Myocyte (in vitro differentiated cells): ENCODE data around the gene ANXA5. TPM values are rescaled to one million over a fixed set of nuclear protein-coding genes. Genes with fewer than 3 reads are reported as not detected.
"Not testable (repeated sequence)": the region's sequence is repeated elsewhere in the genome, so short reads cannot be mapped to it uniquely, and the experiment has no call there.

Experiments used
- DNase-seq: peaks from one replicate; pipeline ENCODE4 v3.0.0-alpha.2; 2012; ENCODE audit warnings: low read depth
- polyA plus RNA-seq: library from polyadenylated mRNA; unstranded; fragments of >200 nt; gene quantifications from one replicate; pipeline ENCODE4 v1.2.1, GENCODE V29; 2012; ENCODE audit warnings: missing spikeins
- total RNA-seq: library from RNA; depleted of rRNA; stranded (reverse); fragments of >200 nt; gene quantifications from 2 replicates; pipeline ENCODE4 v1.2.3, GENCODE V29; 2014

The ANXA5 gene
- 444 and 546 TPM in 2 replicates for total RNA-seq
- polyA plus RNA-seq: 998 TPM

GRCh38 chr4:121696581-121697461, at the start of gene ANXA5:
ANXA5 (minus strand) TSS chr4:121696980; CDS start chr4:121696589, 391 bp downstream.
- DNase-seq: peak; percentile 95

DNA sequence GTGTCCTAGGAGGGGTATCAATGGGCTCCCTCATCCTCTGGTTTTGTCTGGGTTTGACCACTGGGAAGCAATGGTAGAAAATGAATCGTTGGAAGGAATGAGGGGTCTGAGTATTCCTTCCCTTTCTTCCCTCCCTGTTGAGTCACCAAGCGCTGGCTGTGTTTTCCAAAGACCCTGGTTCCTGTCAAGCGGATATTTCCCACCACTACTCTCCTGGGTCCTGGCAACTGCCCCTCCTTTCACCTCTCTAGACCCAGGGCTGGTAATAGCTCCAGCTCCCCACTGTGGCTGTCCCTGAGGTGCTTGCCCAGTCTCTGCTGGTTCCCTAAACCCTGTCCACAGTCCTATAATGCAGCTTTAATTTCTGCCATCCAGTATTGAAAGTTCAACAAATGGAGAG, 46.0 kb upstream of the ANXA5 start:
- DNase-seq: no peak

GRCh38 chr4:121741751-121742150, 45.0 kb upstream of the ANXA5 start:
- DNase-seq: no peak

- no peak for DNase-seq
These were observed 44.1 kb upstream of the ANXA5 start for GRCh38 chr4:121740796-121741409.

DNA sequence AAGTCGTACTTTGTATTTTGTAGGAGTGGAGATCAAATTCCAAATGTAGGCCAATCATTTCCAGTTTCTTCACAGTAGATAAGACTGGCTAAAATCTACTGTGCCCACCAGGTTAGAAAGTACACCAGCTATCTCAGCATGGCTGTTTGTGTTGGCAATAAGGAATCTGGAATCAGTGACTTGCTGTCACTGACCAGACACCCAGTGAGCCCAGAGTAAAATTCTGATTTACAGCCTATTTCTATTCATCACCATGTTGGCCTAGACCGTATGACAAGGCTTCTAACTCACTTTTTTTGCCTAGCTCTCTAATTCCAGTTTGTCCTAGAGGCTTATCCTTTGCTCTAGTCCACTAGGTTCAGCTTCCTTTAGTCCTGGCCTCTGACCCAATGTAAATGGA, 42.8 kb upstream of the ANXA5 start:
- DNase-seq: no peak

- peak; percentile 86 for DNase-seq
These were observed 42.2 kb upstream of the ANXA5 start for GRCh38 chr4:121738780-121739535.

GRCh38 chr4:121737846-121738554, 41.2 kb upstream of the ANXA5 start:
- no peak for DNase-seq

DNA sequence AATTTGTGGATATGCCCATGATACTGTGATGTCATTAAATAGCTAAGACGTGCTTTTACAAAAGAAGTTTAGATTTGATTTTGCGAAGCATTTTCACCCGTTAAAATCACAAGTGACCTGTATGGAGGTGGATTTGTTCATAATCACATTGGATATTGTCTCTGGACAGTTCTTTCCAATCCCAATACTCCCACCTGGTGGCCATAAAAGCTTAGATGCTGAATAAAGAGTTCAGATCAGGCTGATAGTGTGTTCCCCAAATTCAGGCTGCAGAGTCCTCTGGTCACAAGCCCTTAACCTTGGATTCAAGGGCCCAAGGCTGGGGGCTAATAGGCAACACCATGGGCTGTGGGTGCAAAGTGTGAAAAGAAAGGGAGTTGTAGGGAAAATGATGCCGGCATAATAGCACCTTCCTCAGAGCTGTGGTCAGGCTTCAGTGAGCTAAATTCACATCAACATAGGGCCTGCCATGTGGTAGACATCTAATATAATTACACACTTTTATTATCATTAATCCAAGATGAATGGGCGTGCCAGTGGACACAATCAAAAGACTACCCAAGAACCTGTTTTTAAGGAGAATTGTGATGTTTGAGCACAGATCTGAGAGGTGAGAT, 40.1 kb upstream of the ANXA5 start:
- DNase-seq: peak; percentile 86

- no peak for DNase-seq
These were observed 37.8 kb upstream of the ANXA5 start for GRCh38 chr4:121734571-121734970.

- DNase-seq: no peak
These were observed 37.2 kb upstream of the ANXA5 start for GRCh38 chr4:121733942-121734341.

- DNase-seq: not testable (repeated sequence)
These were observed 33.0 kb upstream of the ANXA5 start for GRCh38 chr4:121729753-121730152.

- DNase-seq: peak; percentile 25
These were observed 32.0 kb upstream of the ANXA5 start for GRCh38 chr4:121728798-121729226.

- DNase-seq: peak; percentile 64
These were observed 31.3 kb upstream of the ANXA5 start for GRCh38 chr4:121728066-121728465.

- DNase-seq: peak; percentile 79
These were observed 30.0 kb upstream of the ANXA5 start for GRCh38 chr4:121726642-121727268.

GRCh38 chr4:121724671-121725070, 27.9 kb upstream of the ANXA5 start:
- no peak for DNase-seq

- DNase-seq: no peak
These were observed 24.9 kb upstream of the ANXA5 start for GRCh38 chr4:121721700-121722099.

DNA sequence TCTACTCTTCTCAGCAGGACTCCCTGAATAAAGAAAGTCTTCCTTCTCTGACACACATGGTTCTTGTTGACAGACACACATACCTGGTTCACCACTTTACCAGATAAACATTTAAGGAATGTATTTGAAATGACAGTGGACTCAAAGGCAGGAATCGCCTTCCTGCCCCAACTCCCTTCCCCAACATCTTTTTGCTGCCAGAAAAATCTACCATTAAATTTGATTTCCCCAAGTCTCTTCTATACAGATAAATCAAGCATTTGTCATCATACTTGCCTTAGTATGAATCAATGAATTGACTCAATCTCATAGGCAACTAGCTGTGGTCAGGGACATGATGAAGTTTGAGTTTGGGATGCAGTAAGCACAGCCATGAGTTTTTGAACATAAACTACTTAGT, 23.3 kb upstream of the ANXA5 start:
- DNase-seq: no peak

DNA sequence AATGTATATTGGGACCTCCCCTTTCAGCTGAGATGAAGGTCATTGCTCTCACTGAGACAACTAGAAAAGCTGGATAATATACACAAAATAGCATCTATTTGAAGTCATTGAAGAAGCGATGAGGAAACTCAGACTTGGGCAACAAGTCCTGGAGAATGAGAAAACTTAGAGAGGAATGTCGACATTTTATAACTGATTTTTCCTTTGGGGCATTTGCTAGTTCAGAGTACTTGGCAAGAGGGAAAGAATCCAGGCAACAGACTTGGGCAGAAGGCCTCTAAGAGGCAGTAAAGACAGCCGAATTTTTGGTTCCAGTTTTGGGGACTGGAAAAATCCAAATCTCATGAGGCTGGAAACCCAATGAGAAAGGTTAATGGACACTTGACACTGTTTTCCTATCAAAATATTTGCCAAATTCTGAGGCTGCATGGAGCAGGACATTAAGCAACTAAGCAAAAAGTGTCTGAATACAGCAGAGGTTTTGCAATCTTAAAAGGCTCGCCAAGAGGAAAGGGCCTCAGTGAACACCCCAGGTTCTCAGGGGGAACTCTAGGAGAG, 21.0 kb upstream of the ANXA5 start:
- DNase-seq: no peak

DNA sequence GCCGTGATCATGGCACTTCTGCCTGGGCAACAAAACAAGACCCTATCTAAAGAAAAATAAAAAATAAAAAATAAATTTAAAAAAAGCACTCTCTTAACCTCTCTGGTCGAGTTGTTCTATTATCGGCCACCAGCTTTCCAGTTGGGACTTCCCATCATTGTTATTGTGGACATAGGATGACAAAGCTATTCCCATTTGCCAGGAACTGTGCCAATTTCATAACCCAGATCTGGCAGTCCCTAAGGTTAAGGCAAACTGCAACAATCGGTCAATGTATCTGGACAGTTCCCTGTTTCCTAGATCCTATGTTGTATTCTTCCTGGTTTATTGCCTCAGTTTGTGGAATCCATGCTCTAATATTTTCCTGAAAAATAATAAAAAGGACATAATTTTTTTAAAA, 17.8 kb upstream of the ANXA5 start:
- DNase-seq: no peak

DNA sequence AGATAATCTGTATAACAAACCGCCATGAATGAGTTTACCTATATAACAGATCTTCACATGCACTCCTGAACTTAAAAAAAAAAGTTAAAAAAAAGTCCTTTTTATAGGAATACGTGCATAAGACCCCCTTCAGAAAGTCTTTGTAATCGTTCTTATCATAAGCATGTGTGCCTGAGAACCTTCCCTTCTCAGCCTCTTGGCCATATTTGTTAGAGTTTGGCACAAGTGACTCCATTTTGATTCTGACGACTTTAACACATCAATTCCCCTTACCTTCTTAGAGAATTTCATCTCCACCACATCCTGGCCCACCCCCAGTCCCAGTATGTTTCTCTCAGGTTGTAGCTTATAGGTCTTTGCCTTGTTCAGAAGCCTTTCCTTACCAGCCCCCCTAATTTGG, 16.0 kb upstream of the ANXA5 start:
- no peak for DNase-seq
